ENCODE measurements around the gene CFAP161.

CFAP161 gene

GRCh38 chr15:81155375-81156218, 21.5 kb downstream of the CFAP161 start:
- TF ChIP-seq ZNF146 (tag by site-specific recombination; IDR thresholded peaks at IDR 0.05) (no peak), ZNF654 (tag by site-specific recombination; IDR thresholded peaks at IDR 0.05; ENCODE audit: low read depth) (peak; percentile 44), CTCF (tag by site-specific recombination; IDR thresholded peaks at IDR 0.05) (peak; percentile 27; the same call in 1 of the 2 replicates)
- no peak overlapping the region for H3K4me3 ChIP-seq (ENCODE audit: low read depth, low read length)
- no peak overlapping the region for H3K27ac ChIP-seq (ENCODE audit: extremely low read depth, low read depth, low read length)
- no peaks in the 10 kb centered on the region for H3K4me1 ChIP-seq (ENCODE audit: control insufficient read depth, insufficient read depth, low read length)
- CTCF ChIA-PET: interaction anchor here (0.6 to 8.3 kb wide), 35 partner anchors 9 to 483 kb away, joined by 3 to 201 read pairs (median 4); no protein-coding TSS in a partner anchor
- no peaks in the 10 kb centered on the region for H3K9me3 ChIP-seq (ENCODE audit: control insufficient read depth, insufficient read depth, low read depth, low read length)
- POLR2A ChIA-PET: interaction anchor here (1.0 kb wide), 1 partner anchor 111 kb away, joined by 6 read pairs; no protein-coding TSS in a partner anchor
- no peaks in the 10 kb centered on the region for H3K36me3 ChIP-seq (ENCODE audit: control insufficient read depth in 2 of 2, insufficient read depth in 1 of 2, low read length in 2 of 2)

GRCh38 chr15:81156324-81156723, 22.3 kb downstream of the CFAP161 start:
- TF ChIP-seq ELK4 (IDR thresholded peaks at IDR 0.05; ENCODE audit: borderline replicate concordance, low read depth, low read length) (no peak), ZNF692 (tag by site-specific recombination; IDR thresholded peaks at IDR 0.05) (no peak), ZNF214 (tag by site-specific recombination; IDR thresholded peaks at IDR 0.05; ENCODE audit: borderline replicate concordance) (no peak), ZNF221 (tag by site-specific recombination; IDR thresholded peaks at IDR 0.05; ENCODE audit: borderline replicate concordance) (no peak), HIC1 (tag by site-specific recombination; IDR thresholded peaks at IDR 0.05) (no peak), ZNF600 (tag by site-specific recombination; IDR thresholded peaks at IDR 0.05) (no peak), ZNF24 (tag by site-specific recombination; IDR thresholded peaks at IDR 0.05) (no peak), ZNF114 (tag by site-specific recombination; IDR thresholded peaks at IDR 0.05) (no peak), OVOL3 (tag by site-specific recombination; IDR thresholded peaks at IDR 0.05) (no peak), ZNF157 (tag by site-specific recombination; IDR thresholded peaks at IDR 0.05) (no peak), KLF1 (tag by site-specific recombination; IDR thresholded peaks at IDR 0.05) (no peak), ZNF704 (tag by site-specific recombination; IDR thresholded peaks at IDR 0.05) (no peak), ZFHX2 (tag by site-specific recombination; conservative IDR thresholded peaks at IDR 0.05) (no peak), ZNF561 (tag by site-specific recombination; IDR thresholded peaks at IDR 0.05; ENCODE audit: borderline replicate concordance) (no peak), PRDM4 (tag by site-specific recombination; IDR thresholded peaks at IDR 0.05) (no peak)
- POLR2A ChIA-PET: interaction anchor here (1.0 kb wide), 1 partner anchor 110 kb away, joined by 6 read pairs; no protein-coding TSS in a partner anchor
- H3K4me3 ChIP-seq (ENCODE audit: low read depth, low read length): no peak overlapping the region
- H3K36me3 ChIP-seq (ENCODE audit: control insufficient read depth in 2 of 2, insufficient read depth in 1 of 2, low read length in 2 of 2): no peaks in the 10 kb centered on the region
- H3K9me3 ChIP-seq (ENCODE audit: control insufficient read depth, insufficient read depth, low read depth, low read length): no peaks in the 10 kb centered on the region
- no peak overlapping the region for H3K27ac ChIP-seq (ENCODE audit: extremely low read depth, low read depth, low read length)
- H3K4me1 ChIP-seq (ENCODE audit: control insufficient read depth, insufficient read depth, low read length): no peaks in the 10 kb centered on the region
- CTCF ChIA-PET: interaction anchor here (0.6 to 8.3 kb wide), 31 partner anchors 8 to 350 kb away, joined by 3 to 201 read pairs (median 4); no protein-coding TSS in a partner anchor

Data from HEK293 (cell line).